ENCODE measurements around the gene DDX27. TPM values are rescaled to one million over a fixed set of nuclear protein-coding genes. Genes with fewer than 3 reads are reported as not detected.
A peak's percentile ranks its signal among the peaks of the same experiment; 100 is the strongest.

DDX27 gene
- total and polyA plus RNA-seq, 2 of the 13 experiments (the other 11 are each of a cell fraction or from before 2014, with no cell fraction given), result 42.6 to 72.8 TPM

DNA sequence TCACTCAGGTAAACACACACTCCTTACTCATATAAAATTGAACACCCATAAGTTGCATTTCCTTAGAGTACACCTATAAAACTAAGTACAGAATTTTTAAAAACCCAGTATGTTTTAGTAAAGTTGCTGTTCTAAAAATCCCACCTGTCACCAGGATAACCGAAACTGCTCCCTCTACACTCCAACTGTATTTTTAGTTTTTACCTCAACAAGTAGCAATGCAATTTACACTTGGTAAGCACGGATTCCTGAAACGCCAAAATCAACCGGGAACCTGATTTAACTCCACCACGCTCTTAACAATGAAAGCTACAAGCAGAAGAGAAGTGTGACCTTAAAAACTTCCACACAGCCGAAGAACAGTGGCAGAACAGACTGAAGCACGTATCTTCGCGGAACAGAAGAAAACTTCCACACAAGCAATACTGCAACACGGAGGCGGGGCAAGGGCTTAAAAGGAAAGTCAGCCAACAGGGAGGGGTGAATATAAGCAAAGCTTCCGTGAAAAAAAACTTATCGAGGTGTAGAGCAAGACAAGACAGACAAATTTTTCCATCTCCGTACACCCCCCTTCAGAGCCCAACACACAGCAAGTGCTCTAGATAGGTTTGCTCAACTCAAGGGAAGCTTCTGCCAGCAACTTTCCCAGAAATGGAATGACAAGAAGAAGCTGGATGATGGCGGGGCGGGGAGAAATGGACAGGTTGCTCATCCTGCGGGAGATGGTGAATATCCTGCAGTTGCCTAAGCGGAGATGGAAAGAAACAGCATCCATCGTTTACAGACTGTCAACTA is 32.5 kb upstream of the DDX27 start (continued):
- TF ChIP-seq, protein P1, sequence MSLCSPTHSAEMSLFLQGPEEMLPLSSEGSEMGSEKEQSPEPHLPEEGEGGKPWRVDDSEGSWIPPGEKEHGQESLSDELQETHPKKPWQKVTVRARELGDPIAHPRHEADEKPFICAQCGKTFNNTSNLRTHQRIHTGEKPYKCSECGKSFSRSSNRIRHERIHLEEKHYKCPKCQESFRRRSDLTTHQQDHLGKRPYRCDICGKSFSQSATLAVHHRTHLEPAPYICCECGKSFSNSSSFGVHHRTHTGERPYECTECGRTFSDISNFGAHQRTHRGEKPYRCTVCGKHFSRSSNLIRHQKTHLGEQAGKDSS (CRISPR knock-in tag; IDR thresholded peaks at IDR 0.05; ENCODE audit: borderline replicate concordance, low read depth), result no peak
- TF ChIP-seq, protein P2, sequence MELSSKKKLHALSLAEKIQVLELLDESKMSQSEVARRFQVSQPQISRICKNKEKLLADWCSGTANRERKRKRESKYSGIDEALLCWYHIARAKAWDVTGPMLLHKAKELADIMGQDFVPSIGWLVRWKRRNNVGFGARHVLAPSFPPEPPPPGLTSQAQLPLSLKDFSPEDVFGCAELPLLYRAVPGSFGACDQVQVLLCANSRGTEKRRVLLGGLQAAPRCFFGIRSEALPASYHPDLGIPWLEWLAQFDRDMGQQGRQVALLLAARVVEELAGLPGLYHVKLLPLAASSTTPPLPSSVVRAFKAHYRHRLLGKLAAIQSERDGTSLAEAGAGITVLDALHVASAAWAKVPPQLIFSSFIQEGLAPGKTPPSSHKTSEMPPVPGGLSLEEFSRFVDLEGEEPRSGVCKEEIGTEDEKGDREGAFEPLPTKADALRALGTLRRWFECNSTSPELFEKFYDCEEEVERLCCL (CRISPR knock-in tag; IDR thresholded peaks at IDR 0.05; ENCODE audit: borderline replicate concordance), result no peak
- TF ChIP-seq, protein P3, sequence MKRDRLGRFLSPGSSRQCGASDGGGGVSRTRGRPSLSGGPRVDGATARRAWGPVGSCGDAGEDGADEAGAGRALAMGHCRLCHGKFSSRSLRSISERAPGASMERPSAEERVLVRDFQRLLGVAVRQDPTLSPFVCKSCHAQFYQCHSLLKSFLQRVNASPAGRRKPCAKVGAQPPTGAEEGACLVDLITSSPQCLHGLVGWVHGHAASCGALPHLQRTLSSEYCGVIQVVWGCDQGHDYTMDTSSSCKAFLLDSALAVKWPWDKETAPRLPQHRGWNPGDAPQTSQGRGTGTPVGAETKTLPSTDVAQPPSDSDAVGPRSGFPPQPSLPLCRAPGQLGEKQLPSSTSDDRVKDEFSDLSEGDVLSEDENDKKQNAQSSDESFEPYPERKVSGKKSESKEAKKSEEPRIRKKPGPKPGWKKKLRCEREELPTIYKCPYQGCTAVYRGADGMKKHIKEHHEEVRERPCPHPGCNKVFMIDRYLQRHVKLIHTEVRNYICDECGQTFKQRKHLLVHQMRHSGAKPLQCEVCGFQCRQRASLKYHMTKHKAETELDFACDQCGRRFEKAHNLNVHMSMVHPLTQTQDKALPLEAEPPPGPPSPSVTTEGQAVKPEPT (CRISPR knock-in tag; IDR thresholded peaks at IDR 0.05; ENCODE audit: low read depth), result no peak
- no peak for TF ChIP-seq MTF2 (CRISPR knock-in tag; IDR thresholded peaks at IDR 0.05; ENCODE audit: borderline replicate concordance)
- TF ChIP-seq NR3C1 (CRISPR knock-in tag; IDR thresholded peaks at IDR 0.05), result no peak
- TF ChIP-seq ATRX (CRISPR knock-in tag; IDR thresholded peaks at IDR 0.05; ENCODE audit: borderline replicate concordance), result no peak
- 0 out of 2 replicates have a peak, but pooled peaks have one; percentile 13 for TF ChIP-seq ETV6 (CRISPR knock-in tag; conservative IDR thresholded peaks at IDR 0.05)
- TF ChIP-seq FOSL1 (CRISPR knock-in tag; IDR thresholded peaks at IDR 0.05; ENCODE audit: borderline replicate concordance), result no peak
- no peak; the same call in 1 of the 2 replicates for TF ChIP-seq ZNF746 (CRISPR knock-in tag; IDR thresholded peaks at IDR 0.05)
- no peak for TF ChIP-seq SALL1 (CRISPR knock-in tag; IDR thresholded peaks at IDR 0.05)
- no peak for TF ChIP-seq ISX (CRISPR knock-in tag; conservative IDR thresholded peaks at IDR 0.05)
- TF ChIP-seq, protein P4, sequence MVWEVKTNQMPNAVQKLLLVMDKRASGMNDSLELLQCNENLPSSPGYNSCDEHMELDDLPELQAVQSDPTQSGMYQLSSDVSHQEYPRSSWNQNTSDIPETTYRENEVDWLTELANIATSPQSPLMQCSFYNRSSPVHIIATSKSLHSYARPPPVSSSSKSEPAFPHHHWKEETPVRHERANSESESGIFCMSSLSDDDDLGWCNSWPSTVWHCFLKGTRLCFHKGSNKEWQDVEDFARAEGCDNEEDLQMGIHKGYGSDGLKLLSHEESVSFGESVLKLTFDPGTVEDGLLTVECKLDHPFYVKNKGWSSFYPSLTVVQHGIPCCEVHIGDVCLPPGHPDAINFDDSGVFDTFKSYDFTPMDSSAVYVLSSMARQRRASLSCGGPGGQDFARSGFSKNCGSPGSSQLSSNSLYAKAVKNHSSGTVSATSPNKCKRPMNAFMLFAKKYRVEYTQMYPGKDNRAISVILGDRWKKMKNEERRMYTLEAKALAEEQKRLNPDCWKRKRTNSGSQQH (CRISPR knock-in tag; IDR thresholded peaks at IDR 0.05; ENCODE audit: low read depth), result no peak
- TF ChIP-seq KAT7 (CRISPR knock-in tag; IDR thresholded peaks at IDR 0.05; ENCODE audit: borderline replicate concordance), result 0 out of 2 replicates have a peak, but pooled peaks have one; percentile 45
- no peak for TF ChIP-seq PAX8 (CRISPR knock-in tag; IDR thresholded peaks at IDR 0.05; ENCODE audit: borderline replicate concordance)
- no peak for TF ChIP-seq TEAD2 (CRISPR knock-in tag; IDR thresholded peaks at IDR 0.05)
- no peak for TF ChIP-seq CCAR2 (optimal IDR thresholded peaks at IDR 0.05; ENCODE audit: low read depth, low read length)
- TF ChIP-seq IRX3 (CRISPR knock-in tag; IDR thresholded peaks at IDR 0.05; ENCODE audit: borderline replicate concordance, low read depth), result no peak
- no peak for TF ChIP-seq ZFP36L2 (CRISPR knock-in tag; IDR thresholded peaks at IDR 0.05)
- TF ChIP-seq MEIS2 (CRISPR knock-in tag; IDR thresholded peaks at IDR 0.05), result no peak
- TF ChIP-seq HOXD1 (CRISPR knock-in tag; IDR thresholded peaks at IDR 0.05), result no peak
- no peak for TF ChIP-seq ZNF383 (CRISPR knock-in tag; IDR thresholded peaks at IDR 0.05; ENCODE audit: borderline replicate concordance)
- no peak for TF ChIP-seq ZNF790 (CRISPR knock-in tag; IDR thresholded peaks at IDR 0.05; ENCODE audit: borderline replicate concordance)
- TF ChIP-seq FLYWCH1 (CRISPR knock-in tag; IDR thresholded peaks at IDR 0.05), result no peak
- no peak for TF ChIP-seq NFE2 (CRISPR knock-in tag; IDR thresholded peaks at IDR 0.05)
